HepG2 (cell line): ENCODE results near the gene SLC35F6.

Source experiments
- ADNP ChIP-seq: sonication (generic); formaldehyde crosslinking; IDR thresholded peaks from 2 replicates; pipeline ENCODE4 v1.4.0; 2020; ENCODE audit warnings: missing genetic modification reagents
- BRD4 ChIP-seq: sonication (generic); formaldehyde crosslinking; IDR thresholded peaks from 2 replicates; pipeline ENCODE4 v1.4.0; 2020; ENCODE audit warnings: missing genetic modification reagents
- CREB1 ChIP-seq, 2 experiments: fragments of 450-650 bp in 1 of 2; IDR thresholded peaks; 2 replicates each; pipeline ENCODE4 v1.6.1; 2016 to 2017; ENCODE audit warnings: control low read depth in 1 of 2, mild to moderate bottlenecking in 1 of 2, missing compliant biosample characterization in 1 of 2, missing genetic modification characterization in 1 of 2
- JUND ChIP-seq: sonication (generic); formaldehyde crosslinking; IDR thresholded peaks from 2 replicates; pipeline ENCODE4 v1.8.0; 2022; ENCODE audit warnings: mild to moderate bottlenecking, missing genetic modification reagents
- MAX ChIP-seq: IDR thresholded peaks from 2 replicates; pipeline ENCODE4 v1.6.1; 2012; ENCODE audit warnings: inconsistent platforms
- PCBP2 ChIP-seq: fragments of 200-400 bp; formaldehyde crosslinking; optimal IDR thresholded peaks from 2 replicates; pipeline ENCODE3; 2018; ENCODE audit warnings: low read length, low read depth; ENCODE audit not compliant: poor library complexity, severe bottlenecking
- POLR2A ChIP-seq, 2 experiments: IDR thresholded peaks; 2 replicates each; pipeline ENCODE4 v1.6.1; 2011; ENCODE audit warnings: low read depth in 2 of 2, low read length in 2 of 2, mild to moderate bottlenecking in 1 of 2, moderate library complexity in 1 of 2; ENCODE audit not compliant: insufficient read depth in 1 of 2
- SNAPC5 ChIP-seq: sonication (generic); formaldehyde crosslinking; IDR thresholded peaks from 2 replicates; pipeline ENCODE4 v1.8.1; 2023; ENCODE audit warnings: mild to moderate bottlenecking, missing genetic modification reagents, borderline replicate concordance
- TBP ChIP-seq: sonication (generic); formaldehyde crosslinking; IDR thresholded peaks from 2 replicates; pipeline ENCODE4 v1.5.0; 2020; ENCODE audit warnings: missing genetic modification reagents
- TCF12 ChIP-seq, 2 experiments: fragments of 450-650 bp in 1 of 2; sonication (generic) in 1 of 2; formaldehyde crosslinking in 1 of 2; IDR thresholded peaks; 2 replicates each; pipeline versions ENCODE4 v1.6.1 to v1.8.0; 2017 to 2022; ENCODE audit warnings: antibody characterized with exemption in 1 of 2, mild to moderate bottlenecking in 1 of 2, missing genetic modification reagents in 1 of 2, moderate library complexity in 1 of 2
- ZNF609 ChIP-seq: sonication (generic); formaldehyde crosslinking; IDR thresholded peaks from 2 replicates; pipeline ENCODE4 v1.4.0; 2020; ENCODE audit warnings: mild to moderate bottlenecking, missing genetic modification reagents, borderline replicate concordance

- no peak for TF ChIP-seq TCF12 (IDR thresholded peaks at IDR 0.05)
- TF ChIP-seq TCF12 (CRISPR knock-in tag; IDR thresholded peaks at IDR 0.05), result no peak
- no peak for TF ChIP-seq ADNP
- TF ChIP-seq CREB1 (IDR thresholded peaks at IDR 0.05), result no peak
- TF ChIP-seq CREB1 (CRISPR knock-in tag; IDR thresholded peaks at IDR 0.05), result no peak
- TF ChIP-seq ZNF609 (CRISPR knock-in tag), result no peak
- no peak for TF ChIP-seq TBP (CRISPR knock-in tag)
- TF ChIP-seq BRD4, result no peak
- no peak for TF ChIP-seq PCBP2
- TF ChIP-seq JUND (CRISPR knock-in tag), result no peak
- no peak for TF ChIP-seq POLR2A (IDR thresholded peaks at IDR 0.05; ENCODE audit: insufficient read depth in 1 of 2, low read depth in 2 of 2, low read length in 2 of 2)
- TF ChIP-seq SNAPC5 (CRISPR knock-in tag), result no peak
- TF ChIP-seq MAX, result no peak
Observed at GRCh38 chr2:26768759-26769088, 4.6 kb downstream of the SLC35F6 start.
